HG02943 (cell line): Measurements from ENCODE around the gene PAK1.
A peak's percentile ranks its signal among the peaks of the same experiment; 100 is the strongest.

Experiments
- ATAC-seq: cut with Tn5 transposase; IDR thresholded peaks from one replicate; pipeline ENCODE4 v1.9.1; 2021; ENCODE audit warnings: mild to moderate bottlenecking, low read depth, moderate library complexity; ENCODE audit not compliant: unreplicated experiment

Gene PAK1

GRCh38 chr11:77475206-77475605 lies 1.3 kb upstream of the PAK1 start:
- no peak for ATAC-seq

DNA sequence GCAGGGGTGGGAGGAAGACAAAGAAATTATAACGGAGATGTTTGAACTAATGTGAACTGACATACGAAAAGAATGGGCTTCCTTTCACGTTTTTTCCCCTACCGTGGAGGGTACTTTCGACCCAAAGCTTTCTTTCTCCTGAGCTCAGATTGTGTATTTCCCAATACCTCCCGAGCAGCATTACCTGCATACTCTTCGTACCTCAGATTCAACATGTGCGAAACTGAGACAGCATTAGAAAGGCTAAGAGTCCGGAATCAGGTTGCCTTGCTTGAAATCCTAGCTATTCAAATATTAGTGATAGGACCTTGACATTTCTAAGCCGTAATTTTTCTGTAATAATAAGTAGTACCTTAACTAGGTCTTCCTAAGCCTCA lies 778 bp upstream of the PAK1 start:
- no peak for ATAC-seq

DNA sequence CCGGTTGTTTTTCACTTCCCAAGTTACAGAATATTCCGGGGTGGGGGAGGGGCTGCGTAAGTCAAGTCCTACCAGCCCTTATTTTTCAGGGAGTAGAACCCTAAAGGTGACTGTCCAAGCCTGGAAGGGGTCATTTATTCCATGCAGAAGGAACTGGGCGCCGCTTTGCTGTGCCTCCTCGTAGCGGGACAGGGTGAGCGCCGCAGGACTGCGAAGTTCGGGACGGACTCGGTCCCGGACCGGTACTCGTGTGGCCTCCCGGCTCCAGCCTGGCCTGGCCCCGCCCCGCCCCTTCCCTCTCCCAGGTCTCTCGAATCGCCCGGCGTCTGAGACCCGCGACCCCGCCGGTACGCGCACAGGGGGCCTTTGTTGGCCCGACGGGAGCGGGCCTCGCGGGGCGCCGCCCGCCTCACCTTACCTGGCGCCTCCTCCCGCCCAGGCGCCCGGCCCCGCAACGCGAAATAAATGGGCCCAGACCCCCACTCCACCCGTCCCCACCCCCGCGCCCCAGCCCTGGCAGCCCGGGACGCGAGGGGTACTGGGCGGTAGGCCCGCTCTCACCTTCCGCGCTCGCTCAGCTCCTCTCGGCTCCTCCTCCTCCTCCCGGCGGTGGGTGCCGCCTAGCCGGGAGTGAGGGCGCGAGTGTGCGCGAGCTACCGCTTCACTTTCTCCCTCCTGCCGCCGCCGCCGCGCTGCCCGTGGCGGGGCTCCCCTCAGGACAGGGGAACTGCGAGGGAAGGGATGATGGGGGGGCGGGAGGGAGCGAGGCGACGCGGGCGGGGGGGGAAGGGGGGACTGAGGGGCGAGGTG lies 698 bp downstream of the PAK1 start:
- ATAC-seq: peak; percentile 40

DNA sequence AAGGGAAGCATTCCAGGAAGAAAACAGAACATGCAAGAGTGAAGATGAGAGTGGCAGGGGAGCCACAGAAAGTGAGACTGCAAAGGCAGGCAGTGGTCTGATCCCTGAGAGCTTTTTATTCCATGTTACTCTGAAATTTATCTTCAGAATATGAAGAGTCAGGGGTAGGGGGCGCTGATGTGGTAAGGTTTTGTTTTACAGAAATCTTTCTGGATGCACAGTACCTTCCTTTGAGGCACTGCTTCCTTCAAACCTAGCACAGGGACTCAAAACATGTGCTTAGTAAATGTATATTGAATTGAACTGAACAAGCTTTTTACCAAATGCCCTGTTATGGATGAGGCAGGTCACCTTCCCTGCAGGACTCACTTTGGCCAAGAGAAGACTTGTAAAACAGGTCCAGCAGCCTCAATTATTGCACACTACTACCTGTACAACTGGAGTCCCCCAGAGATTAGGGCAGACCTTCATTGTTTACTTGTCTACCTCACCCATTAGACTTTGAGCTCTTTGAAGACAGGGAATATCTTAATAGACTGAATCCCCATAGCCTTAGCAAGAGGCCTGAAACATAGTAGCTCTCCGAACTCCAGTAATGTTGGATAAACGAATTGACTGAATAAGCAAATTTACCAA lies 2.2 kb downstream of the PAK1 start:
- ATAC-seq: no peak

DNA sequence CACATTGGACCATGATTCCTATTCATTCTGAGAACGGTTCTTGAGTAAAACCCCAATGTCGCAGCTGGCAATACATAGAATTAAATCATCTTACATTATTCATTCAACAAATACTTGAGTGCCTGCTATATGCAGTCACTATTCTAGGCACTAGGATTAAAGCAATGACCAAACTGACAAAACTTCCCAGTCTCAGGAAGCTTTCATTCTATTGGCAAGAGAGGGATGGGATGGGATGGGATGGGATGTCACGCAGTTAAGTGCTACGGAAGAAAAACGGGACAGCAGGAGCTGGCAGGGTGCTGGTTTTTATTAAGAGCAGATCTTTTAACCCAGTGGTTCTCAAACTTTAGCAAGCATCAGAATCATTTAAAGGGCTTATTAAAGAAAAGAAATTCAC lies 2.9 kb downstream of the PAK1 start:
- ATAC-seq: no peak

DNA sequence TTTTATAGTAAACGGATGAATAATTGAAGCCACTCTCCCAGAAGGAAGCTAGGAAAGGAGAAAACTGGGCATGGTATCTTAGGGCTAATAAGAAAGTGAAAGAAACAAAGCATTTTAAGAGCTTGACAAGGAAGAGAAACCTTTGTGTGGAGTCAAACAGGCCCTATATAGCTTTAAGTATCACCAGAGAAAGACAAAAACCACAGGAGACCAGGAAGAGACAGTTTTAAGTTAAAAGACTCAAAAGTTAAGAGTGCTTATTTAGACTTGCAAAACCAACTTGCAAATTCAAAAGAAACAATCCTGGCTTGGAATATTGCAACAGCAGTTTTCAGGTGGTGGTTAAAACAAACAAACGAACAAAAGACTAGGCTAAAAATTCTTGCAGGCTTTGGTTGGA lies 3.4 kb downstream of the PAK1 start:
- no peak for ATAC-seq

- ATAC-seq: no peak
Observed at GRCh38 chr11:77468527-77468926, 5.4 kb downstream of the PAK1 start.

DNA sequence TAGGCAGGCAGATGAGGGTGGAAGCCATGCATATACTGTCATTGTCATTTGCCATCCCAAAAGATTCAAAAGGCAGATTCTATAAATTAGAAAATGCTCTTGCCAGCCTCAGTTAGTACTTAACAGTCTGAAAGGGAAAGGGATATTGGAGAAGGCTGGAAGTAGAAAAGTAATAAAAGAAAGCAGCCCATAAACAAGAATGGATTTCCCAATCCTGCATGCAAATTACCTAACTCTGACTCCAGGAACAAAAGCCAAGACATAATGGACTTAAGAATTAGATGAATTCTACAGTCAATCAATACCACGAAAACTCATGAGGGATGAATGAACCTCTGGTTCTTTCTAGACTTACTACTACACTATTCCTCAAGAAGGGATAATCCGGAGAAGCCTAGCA lies 5.9 kb downstream of the PAK1 start:
- ATAC-seq: no peak

DNA sequence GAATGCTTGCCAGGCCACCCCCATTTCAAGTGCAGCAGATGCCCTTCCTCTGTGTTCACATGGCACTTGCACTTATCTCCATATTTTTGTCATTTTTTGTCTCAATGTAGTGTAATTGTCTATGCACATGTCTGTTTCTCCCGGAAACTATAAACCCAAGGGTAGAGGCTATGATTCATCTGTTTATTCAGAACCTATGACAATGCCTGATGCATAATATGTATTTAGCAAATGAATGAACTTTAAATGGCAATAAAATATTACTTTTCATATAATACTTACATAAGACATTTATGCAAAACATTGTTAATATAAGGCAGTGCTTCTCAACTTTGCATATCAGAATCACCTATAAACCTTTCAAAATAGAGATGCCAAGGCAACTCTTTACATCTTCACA lies 6.7 kb downstream of the PAK1 start:
- ATAC-seq: no peak

- ATAC-seq: peak; percentile 41
Observed at GRCh38 chr11:77457340-77457739, 16.6 kb downstream of the PAK1 start.

- no peak for ATAC-seq
Observed at GRCh38 chr11:77455740-77456139, 18.2 kb downstream of the PAK1 start.

DNA sequence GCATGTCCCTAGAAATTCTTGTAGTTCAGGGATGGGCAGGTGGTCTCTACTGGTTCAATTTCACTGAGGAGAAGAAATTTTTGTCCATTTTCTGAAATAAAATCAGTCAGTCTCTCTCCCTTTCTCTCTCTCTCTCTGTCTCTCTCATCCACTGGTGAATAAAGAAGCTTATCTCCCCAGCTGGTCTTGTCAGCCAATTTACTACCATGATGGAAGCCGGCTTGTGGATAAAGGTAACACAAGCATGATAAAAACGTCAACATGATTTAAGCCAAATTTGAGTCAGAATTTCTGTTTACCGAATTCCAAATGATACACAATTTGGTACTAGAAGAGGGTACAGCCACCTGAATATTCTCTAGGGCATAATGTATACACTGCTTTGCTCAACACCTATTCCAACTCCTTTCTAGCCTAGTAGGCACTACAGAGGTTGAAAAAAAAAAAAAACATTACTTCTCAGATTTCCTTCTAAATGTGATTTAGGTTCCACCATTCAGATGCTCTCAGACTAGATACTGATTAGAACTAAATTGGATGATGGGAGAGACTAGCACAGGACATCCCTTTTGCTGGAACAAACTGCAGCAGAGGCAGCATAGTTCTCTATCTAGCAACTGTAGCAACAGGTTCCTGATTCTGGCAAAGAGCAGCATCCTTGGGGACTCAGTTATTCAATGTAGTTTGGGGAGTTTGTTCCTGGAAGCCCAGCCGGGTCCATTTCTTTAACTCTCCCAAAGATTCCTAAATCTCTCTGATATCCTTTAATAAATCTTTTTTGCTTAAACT lies 18.8 kb downstream of the PAK1 start:
- no peak for ATAC-seq

- no peak for ATAC-seq
Observed at GRCh38 chr11:77450227-77450626, 23.7 kb downstream of the PAK1 start.

- ATAC-seq: no peak
Observed at GRCh38 chr11:77449784-77450183, 24.1 kb downstream of the PAK1 start.

- no peak for ATAC-seq
Observed at GRCh38 chr11:77449060-77449521, 24.8 kb downstream of the PAK1 start.

GRCh38 chr11:77448269-77448668 lies 25.6 kb downstream of the PAK1 start:
- no peak for ATAC-seq

GRCh38 chr11:77446911-77447629 lies 26.8 kb downstream of the PAK1 start:
- no peak for ATAC-seq

DNA sequence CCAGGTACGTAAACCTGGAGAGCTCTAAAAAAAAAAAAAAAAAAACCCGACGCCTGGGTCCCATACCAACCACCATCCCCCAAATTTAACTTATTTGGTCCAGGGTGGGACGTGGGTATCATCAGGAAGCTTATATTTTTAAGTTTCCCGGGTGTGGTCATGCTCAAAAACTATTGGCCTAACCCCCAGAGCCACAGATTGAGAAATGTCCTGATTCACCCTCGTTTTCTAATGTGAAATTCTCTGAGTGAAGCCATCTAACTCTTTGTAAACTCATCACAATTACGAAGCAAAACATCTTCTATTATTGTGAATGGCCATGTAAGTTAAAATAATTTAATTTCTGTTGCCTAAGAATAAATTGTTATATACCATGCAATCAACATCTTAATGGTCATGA lies 29.6 kb downstream of the PAK1 start:
- no peak for ATAC-seq

GRCh38 chr11:77442394-77443053 lies 31.4 kb downstream of the PAK1 start:
- ATAC-seq: peak; percentile 45

GRCh38 chr11:77441426-77441825 lies 32.5 kb downstream of the PAK1 start:
- ATAC-seq: no peak
